Astrocyte (in vitro differentiated cells and primary cell): ENCODE results near the gene ODF2L. TPM values are rescaled to one million over a fixed set of nuclear protein-coding genes. Genes with fewer than 3 reads are reported as not detected.

Experiments used
- DNase-seq: peaks from one replicate; pipeline ENCODE4 v3.0.0-alpha.2; 2010; ENCODE audit warnings: low read depth
- FAIRE-seq: peaks from 2 replicates; lab custom pipeline; 2011; peaks lifted over from hg19 to GRCh38; lab: Jason Lieb, UNC
- H2AFZ ChIP-seq: 2 replicates; pipeline ENCODE4 v1.6.0; 2012; ENCODE audit warnings: low read depth, low read length, inconsistent platforms
- H3K27ac ChIP-seq: 2 replicates; pipeline ENCODE4 v1.5.1; 2011; ENCODE audit warnings: low read depth, low read length, inconsistent platforms
- H3K27me3 ChIP-seq: 2 replicates; pipeline ENCODE4 v1.6.0; 2011; ENCODE audit warnings: low read length, inconsistent platforms; ENCODE audit not compliant: insufficient read depth
- H3K36me3 ChIP-seq: 2 replicates; pipeline ENCODE4 v1.5.1; 2011; ENCODE audit warnings: low read length, inconsistent platforms; ENCODE audit not compliant: insufficient read depth
- H3K4me1 ChIP-seq: 2 replicates; pipeline ENCODE4 v1.5.1; 2011; ENCODE audit warnings: low read length, inconsistent platforms; ENCODE audit not compliant: insufficient read depth
- H3K4me2 ChIP-seq: 2 replicates; pipeline ENCODE4 v1.6.0; 2012; ENCODE audit warnings: low read length, inconsistent platforms
- H3K4me3 ChIP-seq: 2 replicates; pipeline ENCODE4 v1.5.1; 2011; ENCODE audit warnings: low read depth, mild to moderate bottlenecking, low read length, inconsistent platforms; ENCODE audit not compliant: insufficient read depth
- H3K79me2 ChIP-seq: 2 replicates; pipeline ENCODE4 v1.6.0; 2012; ENCODE audit warnings: mild to moderate bottlenecking, low read length, inconsistent platforms; ENCODE audit not compliant: insufficient read depth
- H3K9ac ChIP-seq: 2 replicates; pipeline ENCODE4 v1.6.0; 2012; ENCODE audit warnings: mild to moderate bottlenecking, low read length, inconsistent platforms
- H3K9me3 ChIP-seq: 2 replicates; pipeline ENCODE4 v1.5.1; 2012; ENCODE audit warnings: low read depth, mild to moderate bottlenecking, low read length, inconsistent platforms; ENCODE audit not compliant: insufficient read depth
- H4K20me1 ChIP-seq: 2 replicates; pipeline ENCODE4 v1.6.0; 2012; ENCODE audit warnings: low read length, inconsistent platforms; ENCODE audit not compliant: insufficient read depth
- H3K27ac Mint-ChIP-seq: one replicate; pipeline ENCODE4 v1.8.0; 2021; ENCODE audit warnings: mild to moderate bottlenecking, mixed read lengths; ENCODE audit not compliant: unreplicated experiment
- H3K27me3 Mint-ChIP-seq: one replicate; pipeline ENCODE4 v1.8.0; 2021; ENCODE audit warnings: low read depth, mixed read lengths; ENCODE audit not compliant: unreplicated experiment
- H3K36me3 Mint-ChIP-seq: one replicate; pipeline ENCODE4 v1.8.0; 2021; ENCODE audit warnings: low read depth, mixed read lengths; ENCODE audit not compliant: unreplicated experiment
- H3K4me1 Mint-ChIP-seq: one replicate; pipeline ENCODE4 v1.8.0; 2021; ENCODE audit warnings: low read depth, mixed read lengths; ENCODE audit not compliant: unreplicated experiment
- H3K4me3 Mint-ChIP-seq: one replicate; pipeline ENCODE4 v1.8.0; 2021; ENCODE audit warnings: mild to moderate bottlenecking, moderate library complexity, mixed read lengths; ENCODE audit not compliant: unreplicated experiment
- H3K9me3 Mint-ChIP-seq: one replicate; pipeline ENCODE4 v1.8.0; 2021; ENCODE audit warnings: mild to moderate bottlenecking, mixed read lengths; ENCODE audit not compliant: unreplicated experiment
- CTCF ChIP-seq: IDR thresholded peaks from 2 replicates; pipeline ENCODE4 v1.5.1; 2011; ENCODE audit warnings: low read depth, mild to moderate bottlenecking, inconsistent platforms, low read length, moderate library complexity; ENCODE audit not compliant: insufficient read depth
- EZH2 ChIP-seq: IDR thresholded peaks from 2 replicates; pipeline ENCODE4 v1.6.1; 2012; ENCODE audit warnings: mild to moderate bottlenecking, low read length, inconsistent platforms; ENCODE audit not compliant: insufficient read depth
- total RNA-seq: library from RNA; stranded (reverse); gene quantifications from 2 replicates; pipeline ENCODE4 v1.2.1, GENCODE V29; 2021

The ODF2L gene
- total RNA-seq, 1 donor from 2014 or later = 44.7 TPM

DNA sequence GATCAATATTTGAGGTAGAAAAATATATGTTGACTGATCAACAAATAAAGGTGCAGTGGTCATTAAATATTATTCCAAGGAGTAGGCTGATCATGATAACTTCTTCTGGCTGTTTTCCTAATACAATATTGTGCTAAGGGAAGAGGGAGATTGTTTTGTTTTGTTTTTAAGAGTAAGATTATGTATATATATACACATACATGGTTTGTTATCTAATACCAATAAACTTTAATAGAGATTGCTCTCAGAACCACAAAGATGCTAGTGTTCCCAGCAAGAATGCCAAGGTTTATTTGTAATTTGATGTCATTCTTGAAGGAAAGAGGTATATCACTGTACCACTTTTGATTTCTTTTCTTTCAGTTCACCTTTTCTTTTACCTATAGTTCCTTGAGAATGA lies 37.9 kb upstream of the ODF2L start:
- Histone ChIP-seq H3K27ac (no peak overlapping the region), H3K36me3 (no peaks in the 10 kb centered on the region), H3K4me1 (peaks cover 13% of the 10 kb centered on the region), H3K79me2 (no peaks in the 10 kb centered on the region), H3K4me2 (no peak overlapping the region), H4K20me1 (no peaks in the 10 kb centered on the region), H3K27me3 (no peaks in the 10 kb centered on the region), H3K9ac (no peak overlapping the region), H3K9me3 (no peaks in the 10 kb centered on the region), H2AFZ (no peak overlapping the region), H3K4me3 (no peak overlapping the region)
- Mint-ChIP-seq H3K36me3 (no peaks in the 10 kb centered on the region), H3K4me3 (no peak overlapping the region), H3K27me3 (peaks cover 14% of the 10 kb centered on the region), H3K4me1 (no peaks in the 10 kb centered on the region), H3K9me3 (no peaks in the 10 kb centered on the region), H3K27ac (no peak overlapping the region)
- TF ChIP-seq EZH2 (no peak), CTCF (no peak)
- FAIRE-seq (no peak), DNase-seq (no peak)

DNA sequence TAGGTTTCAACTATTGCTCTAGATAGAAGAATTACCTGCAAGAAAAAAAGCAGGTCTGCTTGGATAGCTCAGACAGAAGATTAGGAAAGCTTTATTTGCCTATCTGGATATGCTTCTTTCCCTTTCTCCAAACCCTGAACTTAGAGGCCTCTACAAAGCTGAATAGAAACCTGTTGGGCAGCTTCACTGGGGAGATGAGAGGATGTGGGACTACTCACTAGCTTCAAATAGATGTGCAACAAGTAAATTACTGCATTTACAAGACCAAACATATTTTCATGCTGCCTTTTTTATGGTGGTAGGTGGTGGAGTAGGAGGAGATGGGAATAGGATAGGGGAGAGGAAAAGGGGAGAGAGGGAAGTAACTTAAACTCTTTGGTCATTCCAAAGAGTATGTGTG lies 34.3 kb upstream of the ODF2L start:
- Mint-ChIP-seq H3K27ac (no peak overlapping the region), H3K27me3 (no peaks in the 10 kb centered on the region), H3K36me3 (no peaks in the 10 kb centered on the region), H3K4me1 (no peaks in the 10 kb centered on the region), H3K9me3 (no peaks in the 10 kb centered on the region), H3K4me3 (no peak overlapping the region)
- no peak for TF ChIP-seq EZH2
- no peak for TF ChIP-seq CTCF
- H3K36me3 ChIP-seq = no peaks in the 10 kb centered on the region
- peaks cover 13% of the 10 kb centered on the region for H3K4me1 ChIP-seq
- no peaks in the 10 kb centered on the region for H3K79me2 ChIP-seq
- no peaks in the 10 kb centered on the region for H4K20me1 ChIP-seq
- no peak for DNase-seq
- FAIRE-seq = no peak
- H3K9me3 ChIP-seq = no peaks in the 10 kb centered on the region
- no peak overlapping the region for H3K9ac ChIP-seq
- H3K27ac ChIP-seq = no peak overlapping the region
- peak overlapping the region; percentile 53 for H3K4me2 ChIP-seq
- peak overlapping the region; percentile 45 for H2AFZ ChIP-seq
- no peak overlapping the region for H3K4me3 ChIP-seq
- no peaks in the 10 kb centered on the region for H3K27me3 ChIP-seq

DNA sequence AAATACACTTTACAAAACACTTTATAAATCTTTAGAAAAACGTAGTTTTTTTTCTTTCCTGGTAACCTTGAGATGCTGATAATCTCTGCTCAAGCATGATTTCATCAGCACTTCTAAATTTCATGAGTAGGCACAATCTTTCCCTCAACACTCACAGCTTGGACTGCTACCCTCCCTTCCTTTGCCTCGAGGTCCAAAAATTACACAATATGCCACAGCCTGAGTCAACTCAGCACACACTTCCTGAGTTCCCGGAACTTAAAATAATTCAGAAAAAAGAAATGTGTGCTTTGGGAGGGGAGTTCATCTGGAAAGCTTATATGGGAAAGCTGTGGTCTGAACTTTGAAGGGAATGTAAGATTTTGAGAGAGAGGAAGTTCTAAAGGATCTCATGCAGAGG lies 33.7 kb upstream of the ODF2L start:
- Histone ChIP-seq H3K36me3 (no peaks in the 10 kb centered on the region), H3K4me3 (no peak overlapping the region), H3K4me2 (peak overlapping the region; percentile 53), H3K27ac (no peak overlapping the region), H3K9ac (no peak overlapping the region), H4K20me1 (no peaks in the 10 kb centered on the region), H2AFZ (peak overlapping the region; percentile 45), H3K4me1 (peaks cover 13% of the 10 kb centered on the region), H3K79me2 (no peaks in the 10 kb centered on the region), H3K27me3 (no peaks in the 10 kb centered on the region), H3K9me3 (no peaks in the 10 kb centered on the region)
- H3K27ac Mint-ChIP-seq = no peak overlapping the region
- no peaks in the 10 kb centered on the region for H3K4me1 Mint-ChIP-seq
- no peaks in the 10 kb centered on the region for H3K36me3 Mint-ChIP-seq
- H3K9me3 Mint-ChIP-seq = no peaks in the 10 kb centered on the region
- TF ChIP-seq EZH2 (no peak), CTCF (no peak)
- peak; percentile 70 for FAIRE-seq
- H3K4me3 Mint-ChIP-seq = no peak overlapping the region
- H3K27me3 Mint-ChIP-seq = no peaks in the 10 kb centered on the region
- DNase-seq = peak; percentile 93
